ENCODE measurements around the gene IFI44L. TPM values are rescaled to one million over a fixed set of nuclear protein-coding genes. Genes with fewer than 3 reads are reported as not detected.

Gene IFI44L
- polyA plus RNA-seq, 1 donor from 2014 or later: 0.10 TPM

DNA sequence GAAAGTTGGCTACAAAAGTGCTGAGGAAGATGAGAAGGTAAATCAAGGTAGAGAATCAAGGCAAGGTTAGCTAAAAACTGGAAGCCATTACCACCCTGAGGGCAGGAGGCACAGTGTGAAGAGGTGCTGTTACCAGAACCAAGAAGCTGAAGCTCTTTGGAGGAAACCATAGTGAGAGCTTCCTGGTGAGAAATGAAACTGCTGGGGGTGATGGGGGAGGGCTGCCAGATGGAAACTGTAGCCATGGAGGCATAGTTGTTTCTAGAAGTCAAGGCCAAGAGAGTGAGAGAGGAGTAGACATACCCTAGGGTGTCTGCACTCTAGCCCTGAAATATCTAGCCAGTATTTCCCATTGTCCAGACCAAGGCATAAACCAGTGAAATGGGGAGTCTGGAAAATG lies 58.1 kb downstream of the IFI44L start:
- no peak for TF ChIP-seq EZH2 (IDR thresholded peaks at IDR 0.05; ENCODE audit: borderline replicate concordance, insufficient read depth, low read length, poor library complexity, severe bottlenecking)
- Histone ChIP-seq H3K9me2 (ENCODE audit: insufficient read depth, low read length) (no peaks in the 10 kb centered on the region), H3K79me2 (replicated peaks; ENCODE audit: insufficient read depth, low read length) (no peaks in the 10 kb centered on the region), H2AFZ (ENCODE audit: low read depth, low read length) (no peak overlapping the region), H3K9me3 (ENCODE audit: low read length) (no peaks in the 10 kb centered on the region), H3K36me3 (ENCODE audit: insufficient read depth, low read length) (no peaks in the 10 kb centered on the region), H3K4me2 (ENCODE audit: low read length) (no peak overlapping the region), H4K20me1 (ENCODE audit: insufficient read depth) (no peaks in the 10 kb centered on the region), H3K4me3 (ENCODE audit: low read length) (no peak overlapping the region), H3K9ac (ENCODE audit: low read length) (no peak overlapping the region), H3K27ac (ENCODE audit: low read length) (no peak overlapping the region), H3K27me3 (ENCODE audit: insufficient read depth, low read depth, low read length) (no peaks in the 10 kb centered on the region), H3F3A (ENCODE audit: insufficient read depth, low read length, poor library complexity, severe bottlenecking) (no peaks in the 10 kb centered on the region)

DNA sequence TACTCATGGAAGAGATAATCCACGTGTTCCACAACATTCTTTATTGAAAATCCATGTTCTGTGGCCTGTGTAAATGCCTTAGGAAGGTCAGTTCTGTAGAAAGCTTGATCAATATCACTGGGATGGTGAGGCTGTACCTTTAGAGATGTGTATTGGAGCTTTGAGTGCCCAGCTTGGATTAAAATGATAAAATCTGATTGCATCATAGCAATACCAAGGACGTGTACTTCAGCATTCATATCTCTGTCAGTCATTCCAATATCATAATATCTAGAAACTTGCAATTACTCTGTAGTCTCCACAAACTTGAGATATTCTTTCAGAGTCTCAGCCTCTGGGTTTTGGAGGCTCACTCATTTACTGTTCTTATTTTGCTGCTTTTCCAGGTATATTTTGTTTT lies 61.0 kb downstream of the IFI44L start:
- Histone ChIP-seq H3K9me3 (ENCODE audit: low read length) (no peaks in the 10 kb centered on the region), H3K9me2 (ENCODE audit: insufficient read depth, low read length) (no peaks in the 10 kb centered on the region), H3K4me2 (ENCODE audit: low read length) (no peak overlapping the region), H3K4me3 (ENCODE audit: low read length) (no peak overlapping the region), H3K79me2 (replicated peaks; ENCODE audit: insufficient read depth, low read length) (no peaks in the 10 kb centered on the region), H4K20me1 (ENCODE audit: insufficient read depth) (no peaks in the 10 kb centered on the region), H3K27ac (ENCODE audit: low read length) (no peak overlapping the region), H3K27me3 (ENCODE audit: insufficient read depth, low read depth, low read length) (no peaks in the 10 kb centered on the region), H3K9ac (ENCODE audit: low read length) (no peak overlapping the region), H3K36me3 (ENCODE audit: insufficient read depth, low read length) (no peaks in the 10 kb centered on the region), H2AFZ (ENCODE audit: low read depth, low read length) (no peak overlapping the region), H3F3A (ENCODE audit: insufficient read depth, low read length, poor library complexity, severe bottlenecking) (no peaks in the 10 kb centered on the region)
- TF ChIP-seq RAD21 (conservative IDR thresholded peaks at IDR 0.05): no peak

DNA sequence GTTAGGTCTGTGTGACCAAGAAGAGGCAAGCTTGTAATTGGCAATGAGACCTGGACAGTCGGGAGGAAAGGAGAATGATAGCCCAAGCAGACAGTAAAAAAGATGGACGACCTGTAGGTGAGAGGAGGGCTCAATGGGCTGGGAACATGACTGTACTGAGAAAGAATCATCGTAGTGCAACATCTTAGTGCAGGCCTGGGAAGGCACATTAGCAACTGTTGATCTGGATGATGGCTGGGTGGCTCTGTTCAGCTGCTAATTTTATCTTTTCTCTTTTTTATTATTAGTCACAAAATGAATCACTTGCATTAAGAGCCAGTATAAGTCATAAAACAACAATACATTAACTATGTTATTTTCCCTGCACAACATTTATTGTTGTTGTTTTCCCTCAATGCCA lies 62.2 kb downstream of the IFI44L start:
- no peak overlapping the region for H3K9ac ChIP-seq (ENCODE audit: low read length)
- no peak overlapping the region for H3K27ac ChIP-seq (ENCODE audit: low read length)
- H3K4me2 ChIP-seq (ENCODE audit: low read length): no peak overlapping the region
- no peaks in the 10 kb centered on the region for H3K79me2 ChIP-seq (replicated peaks; ENCODE audit: insufficient read depth, low read length)
- H2AFZ ChIP-seq (ENCODE audit: low read depth, low read length): no peak overlapping the region
- H3K27me3 ChIP-seq (ENCODE audit: insufficient read depth, low read depth, low read length): no peaks in the 10 kb centered on the region
- no peak for TF ChIP-seq TAF1 (IDR thresholded peaks at IDR 0.05; ENCODE audit: low read depth)
- TF ChIP-seq, protein P1, sequence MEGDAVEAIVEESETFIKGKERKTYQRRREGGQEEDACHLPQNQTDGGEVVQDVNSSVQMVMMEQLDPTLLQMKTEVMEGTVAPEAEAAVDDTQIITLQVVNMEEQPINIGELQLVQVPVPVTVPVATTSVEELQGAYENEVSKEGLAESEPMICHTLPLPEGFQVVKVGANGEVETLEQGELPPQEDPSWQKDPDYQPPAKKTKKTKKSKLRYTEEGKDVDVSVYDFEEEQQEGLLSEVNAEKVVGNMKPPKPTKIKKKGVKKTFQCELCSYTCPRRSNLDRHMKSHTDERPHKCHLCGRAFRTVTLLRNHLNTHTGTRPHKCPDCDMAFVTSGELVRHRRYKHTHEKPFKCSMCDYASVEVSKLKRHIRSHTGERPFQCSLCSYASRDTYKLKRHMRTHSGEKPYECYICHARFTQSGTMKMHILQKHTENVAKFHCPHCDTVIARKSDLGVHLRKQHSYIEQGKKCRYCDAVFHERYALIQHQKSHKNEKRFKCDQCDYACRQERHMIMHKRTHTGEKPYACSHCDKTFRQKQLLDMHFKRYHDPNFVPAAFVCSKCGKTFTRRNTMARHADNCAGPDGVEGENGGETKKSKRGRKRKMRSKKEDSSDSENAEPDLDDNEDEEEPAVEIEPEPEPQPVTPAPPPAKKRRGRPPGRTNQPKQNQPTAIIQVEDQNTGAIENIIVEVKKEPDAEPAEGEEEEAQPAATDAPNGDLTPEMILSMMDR (IDR thresholded peaks at IDR 0.05; ENCODE audit: poor library complexity, severe bottlenecking): no peak
- TF ChIP-seq RAD21 (conservative IDR thresholded peaks at IDR 0.05): no peak
- TF ChIP-seq, protein P2, sequence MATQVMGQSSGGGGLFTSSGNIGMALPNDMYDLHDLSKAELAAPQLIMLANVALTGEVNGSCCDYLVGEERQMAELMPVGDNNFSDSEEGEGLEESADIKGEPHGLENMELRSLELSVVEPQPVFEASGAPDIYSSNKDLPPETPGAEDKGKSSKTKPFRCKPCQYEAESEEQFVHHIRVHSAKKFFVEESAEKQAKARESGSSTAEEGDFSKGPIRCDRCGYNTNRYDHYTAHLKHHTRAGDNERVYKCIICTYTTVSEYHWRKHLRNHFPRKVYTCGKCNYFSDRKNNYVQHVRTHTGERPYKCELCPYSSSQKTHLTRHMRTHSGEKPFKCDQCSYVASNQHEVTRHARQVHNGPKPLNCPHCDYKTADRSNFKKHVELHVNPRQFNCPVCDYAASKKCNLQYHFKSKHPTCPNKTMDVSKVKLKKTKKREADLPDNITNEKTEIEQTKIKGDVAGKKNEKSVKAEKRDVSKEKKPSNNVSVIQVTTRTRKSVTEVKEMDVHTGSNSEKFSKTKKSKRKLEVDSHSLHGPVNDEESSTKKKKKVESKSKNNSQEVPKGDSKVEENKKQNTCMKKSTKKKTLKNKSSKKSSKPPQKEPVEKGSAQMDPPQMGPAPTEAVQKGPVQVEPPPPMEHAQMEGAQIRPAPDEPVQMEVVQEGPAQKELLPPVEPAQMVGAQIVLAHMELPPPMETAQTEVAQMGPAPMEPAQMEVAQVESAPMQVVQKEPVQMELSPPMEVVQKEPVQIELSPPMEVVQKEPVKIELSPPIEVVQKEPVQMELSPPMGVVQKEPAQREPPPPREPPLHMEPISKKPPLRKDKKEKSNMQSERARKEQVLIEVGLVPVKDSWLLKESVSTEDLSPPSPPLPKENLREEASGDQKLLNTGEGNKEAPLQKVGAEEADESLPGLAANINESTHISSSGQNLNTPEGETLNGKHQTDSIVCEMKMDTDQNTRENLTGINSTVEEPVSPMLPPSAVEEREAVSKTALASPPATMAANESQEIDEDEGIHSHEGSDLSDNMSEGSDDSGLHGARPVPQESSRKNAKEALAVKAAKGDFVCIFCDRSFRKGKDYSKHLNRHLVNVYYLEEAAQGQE (IDR thresholded peaks at IDR 0.05; ENCODE audit: borderline replicate concordance): no peak
- no peak for TF ChIP-seq EP300 (conservative IDR thresholded peaks at IDR 0.05; ENCODE audit: poor library complexity, severe bottlenecking)
- H3K36me3 ChIP-seq (ENCODE audit: insufficient read depth, low read length): no peaks in the 10 kb centered on the region
- no peaks in the 10 kb centered on the region for H4K20me1 ChIP-seq (ENCODE audit: insufficient read depth)
- H3K9me3 ChIP-seq (ENCODE audit: low read length): no peaks in the 10 kb centered on the region
- H3K9me2 ChIP-seq (ENCODE audit: insufficient read depth, low read length): no peaks in the 10 kb centered on the region
- no peaks in the 10 kb centered on the region for H3F3A ChIP-seq (ENCODE audit: insufficient read depth, low read length, poor library complexity, severe bottlenecking)
- no peak overlapping the region for H3K4me3 ChIP-seq (ENCODE audit: low read length)
